ENCODE measurements around the gene RUNX1.

DNA sequence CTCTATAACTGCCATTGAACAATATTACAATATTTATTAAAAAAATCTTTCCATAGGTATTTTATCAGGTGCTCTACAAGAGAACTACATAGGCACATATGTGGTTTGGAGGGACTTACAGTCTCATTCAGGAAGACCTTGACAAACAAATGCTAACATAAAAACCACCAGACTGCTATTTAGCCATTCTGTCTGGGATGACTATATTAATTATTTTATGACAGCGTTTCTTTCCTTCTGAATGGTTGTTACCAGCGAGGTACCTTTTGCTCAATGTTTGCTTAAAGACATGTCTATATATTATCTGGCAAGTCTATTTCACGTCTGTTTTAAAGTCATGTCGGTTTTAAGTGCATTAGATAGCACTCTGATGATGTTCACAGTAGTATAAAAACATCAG is 69.7 kb downstream of the RUNX1 start:
- TF ChIP-seq, protein P1, sequence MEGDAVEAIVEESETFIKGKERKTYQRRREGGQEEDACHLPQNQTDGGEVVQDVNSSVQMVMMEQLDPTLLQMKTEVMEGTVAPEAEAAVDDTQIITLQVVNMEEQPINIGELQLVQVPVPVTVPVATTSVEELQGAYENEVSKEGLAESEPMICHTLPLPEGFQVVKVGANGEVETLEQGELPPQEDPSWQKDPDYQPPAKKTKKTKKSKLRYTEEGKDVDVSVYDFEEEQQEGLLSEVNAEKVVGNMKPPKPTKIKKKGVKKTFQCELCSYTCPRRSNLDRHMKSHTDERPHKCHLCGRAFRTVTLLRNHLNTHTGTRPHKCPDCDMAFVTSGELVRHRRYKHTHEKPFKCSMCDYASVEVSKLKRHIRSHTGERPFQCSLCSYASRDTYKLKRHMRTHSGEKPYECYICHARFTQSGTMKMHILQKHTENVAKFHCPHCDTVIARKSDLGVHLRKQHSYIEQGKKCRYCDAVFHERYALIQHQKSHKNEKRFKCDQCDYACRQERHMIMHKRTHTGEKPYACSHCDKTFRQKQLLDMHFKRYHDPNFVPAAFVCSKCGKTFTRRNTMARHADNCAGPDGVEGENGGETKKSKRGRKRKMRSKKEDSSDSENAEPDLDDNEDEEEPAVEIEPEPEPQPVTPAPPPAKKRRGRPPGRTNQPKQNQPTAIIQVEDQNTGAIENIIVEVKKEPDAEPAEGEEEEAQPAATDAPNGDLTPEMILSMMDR (conservative IDR thresholded peaks at IDR 0.05; ENCODE audit: low read depth, low read length) = no peak
- no peak for TF ChIP-seq EZH2 (IDR thresholded peaks at IDR 0.05; ENCODE audit: borderline replicate concordance, low read depth, low read length, poor library complexity, severe bottlenecking)

Measured in A673 (cell line).